Cardiac muscle cell (in vitro differentiated cells and primary cell): ENCODE data around the gene GAPVD1. TPM values are rescaled to one million over a fixed set of nuclear protein-coding genes. Genes with fewer than 3 reads are reported as not detected.
"Not testable (repeated sequence)": the region's sequence is repeated elsewhere in the genome, so short reads cannot be mapped to it uniquely, and the experiment has no call there.

Experiments
- DNase-seq, 2 donors: peaks; one replicate each; pipeline versions ENCODE4 v3.0.0 to v3.0.0-alpha.2; 2010 to 2017; ENCODE audit warnings: low read depth in 1 of 2, low spot score in 1 of 2
- H3K27ac ChIP-seq: fragments of 200-600 bp; sonication (generic); 2 replicates; pipeline ENCODE4 v1.5.1; 2016
- H3K27me3 ChIP-seq: fragments of 200-600 bp; sonication (generic); 2 replicates; pipeline ENCODE4 v1.6.0; 2016; ENCODE audit warnings: control low read depth
- H3K36me3 ChIP-seq: fragments of 200-600 bp; sonication (generic); 2 replicates; pipeline ENCODE4 v1.5.1; 2016; ENCODE audit warnings: control low read depth
- H3K4me1 ChIP-seq: fragments of 200-600 bp; sonication (generic); 2 replicates; pipeline ENCODE4 v1.8.1; 2017; ENCODE audit warnings: low read depth, mild to moderate bottlenecking, mixed run types
- H3K4me3 ChIP-seq: fragments of 200-600 bp; sonication (generic); 2 replicates; pipeline ENCODE4 v1.5.1; 2016; ENCODE audit warnings: mild to moderate bottlenecking
- H3K9me3 ChIP-seq: fragments of 200-600 bp; sonication (generic); 2 replicates; pipeline ENCODE4 v1.5.1; 2017; ENCODE audit warnings: low read depth, mild to moderate bottlenecking, control low read depth
- polyA plus RNA-seq: library from polyadenylated mRNA; unstranded; fragments of >200 nt; fragmentation: Nextera tagmentation; extraction: Ambion mirVana; gene quantifications from 2 replicates; pipeline ENCODE4 v1.2.1, GENCODE V29; 2016
- total RNA-seq: library from RNA; depleted of rRNA; stranded (reverse); fragments of >200 nt; gene quantifications from 2 replicates; pipeline ENCODE4 v1.2.3, GENCODE V29; 2016
- TF ChIP-seq, protein P1 (sequence below): IDR thresholded peaks from 2 replicates; pipeline ENCODE4 v1.5.1; 2012; ENCODE audit warnings: low read depth, mild to moderate bottlenecking, low read length

Gene GAPVD1
- total and polyA plus RNA-seq, 2 experiments from 2014 or later: 34.2 to 39.3 TPM

DNA sequence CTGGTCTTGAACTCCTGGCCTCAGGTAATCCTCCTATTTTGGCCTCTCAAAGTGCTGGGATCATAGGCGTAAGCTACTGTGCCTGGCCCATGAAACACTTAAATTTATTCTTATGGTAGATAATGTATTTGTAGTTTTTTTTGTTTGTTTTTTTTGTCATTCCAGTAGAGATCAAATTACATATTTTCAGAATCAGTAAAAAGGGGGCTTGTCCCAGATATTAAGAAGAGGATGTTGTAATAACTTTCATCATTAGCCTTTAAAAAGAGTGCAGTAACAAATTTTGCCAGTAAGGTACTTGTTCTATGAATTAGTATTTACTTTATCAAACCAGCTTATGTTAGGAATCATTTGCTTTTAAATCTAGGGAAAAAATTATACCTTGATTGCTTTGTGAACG is 42.6 kb downstream of the GAPVD1 start:
- TF ChIP-seq, protein P1, sequence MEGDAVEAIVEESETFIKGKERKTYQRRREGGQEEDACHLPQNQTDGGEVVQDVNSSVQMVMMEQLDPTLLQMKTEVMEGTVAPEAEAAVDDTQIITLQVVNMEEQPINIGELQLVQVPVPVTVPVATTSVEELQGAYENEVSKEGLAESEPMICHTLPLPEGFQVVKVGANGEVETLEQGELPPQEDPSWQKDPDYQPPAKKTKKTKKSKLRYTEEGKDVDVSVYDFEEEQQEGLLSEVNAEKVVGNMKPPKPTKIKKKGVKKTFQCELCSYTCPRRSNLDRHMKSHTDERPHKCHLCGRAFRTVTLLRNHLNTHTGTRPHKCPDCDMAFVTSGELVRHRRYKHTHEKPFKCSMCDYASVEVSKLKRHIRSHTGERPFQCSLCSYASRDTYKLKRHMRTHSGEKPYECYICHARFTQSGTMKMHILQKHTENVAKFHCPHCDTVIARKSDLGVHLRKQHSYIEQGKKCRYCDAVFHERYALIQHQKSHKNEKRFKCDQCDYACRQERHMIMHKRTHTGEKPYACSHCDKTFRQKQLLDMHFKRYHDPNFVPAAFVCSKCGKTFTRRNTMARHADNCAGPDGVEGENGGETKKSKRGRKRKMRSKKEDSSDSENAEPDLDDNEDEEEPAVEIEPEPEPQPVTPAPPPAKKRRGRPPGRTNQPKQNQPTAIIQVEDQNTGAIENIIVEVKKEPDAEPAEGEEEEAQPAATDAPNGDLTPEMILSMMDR: no peak
- H3K9me3 ChIP-seq: no peaks in the 10 kb centered on the region
- no peak overlapping the region for H3K4me3 ChIP-seq
- H3K27me3 ChIP-seq: no peaks in the 10 kb centered on the region
- H3K4me1 ChIP-seq: no peaks in the 10 kb centered on the region
- DNase-seq: no peak
- H3K27ac ChIP-seq: no peak overlapping the region
- H3K36me3 ChIP-seq: peaks cover 43% of the 10 kb centered on the region

- no peak for DNase-seq
- no peaks in the 10 kb centered on the region for H3K9me3 ChIP-seq
- H3K4me1 ChIP-seq: no peaks in the 10 kb centered on the region
- no peaks in the 10 kb centered on the region for H3K27me3 ChIP-seq
- peaks cover 44% of the 10 kb centered on the region for H3K36me3 ChIP-seq
- TF ChIP-seq, protein P1: no peak
- no peak overlapping the region for H3K27ac ChIP-seq
- H3K4me3 ChIP-seq: no peak overlapping the region
Observed at GRCh38 chr9:125312411-125312810, 50.8 kb downstream of the GAPVD1 start.

GRCh38 chr9:125316359-125316758 is 54.7 kb downstream of the GAPVD1 start:
- DNase-seq, H3K4me3 ChIP-seq, H3K27me3 ChIP-seq, H3K4me1 ChIP-seq, H3K9me3 ChIP-seq, H3K27ac ChIP-seq: not testable (repeated sequence)
- H3K36me3 ChIP-seq: peaks cover 46% of the 10 kb centered on the region

DNA sequence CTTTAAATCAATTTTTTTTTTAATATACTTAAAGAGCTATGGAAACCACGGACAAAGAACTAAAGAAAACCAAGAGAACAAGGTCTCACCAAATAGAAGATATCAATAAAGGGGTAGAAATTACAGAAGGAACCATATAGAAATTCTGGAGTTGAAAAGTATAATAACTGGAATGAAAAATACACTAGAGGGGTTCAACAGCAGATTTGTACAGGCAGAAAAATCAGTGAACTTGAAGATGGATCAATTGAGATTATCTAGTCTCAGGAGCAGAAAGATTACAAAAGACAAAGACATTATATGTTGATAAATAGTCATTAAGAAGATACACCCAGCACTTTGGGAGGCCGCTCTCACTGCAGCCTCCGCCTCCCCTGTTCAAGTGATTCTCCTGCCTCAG is 56.1 kb downstream of the GAPVD1 start:
- no peaks in the 10 kb centered on the region for H3K9me3 ChIP-seq
- no peaks in the 10 kb centered on the region for H3K4me1 ChIP-seq
- no peak overlapping the region for H3K4me3 ChIP-seq
- TF ChIP-seq, protein P1: no peak
- no peaks in the 10 kb centered on the region for H3K27me3 ChIP-seq
- no peak for DNase-seq
- H3K36me3 ChIP-seq: peaks cover 48% of the 10 kb centered on the region
- H3K27ac ChIP-seq: no peak overlapping the region

- no peak overlapping the region for H3K4me3 ChIP-seq
- H3K4me1 ChIP-seq: no peaks in the 10 kb centered on the region
- no peak for DNase-seq
- TF ChIP-seq, protein P1: no peak
- H3K27me3 ChIP-seq: no peaks in the 10 kb centered on the region
- H3K27ac ChIP-seq: no peak overlapping the region
- no peaks in the 10 kb centered on the region for H3K9me3 ChIP-seq
- peaks cover 49% of the 10 kb centered on the region for H3K36me3 ChIP-seq
Observed at GRCh38 chr9:125321496-125321895, 59.9 kb downstream of the GAPVD1 start.

GRCh38 chr9:125323615-125324014 is 62.0 kb downstream of the GAPVD1 start:
- Histone ChIP-seq H3K4me1 (no peaks in the 10 kb centered on the region), H3K4me3 (no peak overlapping the region), H3K27ac (no peak overlapping the region), H3K36me3 (peaks cover 52% of the 10 kb centered on the region), H3K9me3 (no peaks in the 10 kb centered on the region), H3K27me3 (no peaks in the 10 kb centered on the region)
- TF ChIP-seq, protein P1: no peak
- no peak for DNase-seq
